ENCODE data around the gene UBE2H.

- no peak for TF ChIP-seq CTCF (IDR thresholded peaks at IDR 0.05)
- TF ChIP-seq TAF1 (IDR thresholded peaks at IDR 0.05; ENCODE audit: borderline replicate concordance, low read depth, low read length) = no peak
- no peak for TF ChIP-seq JUND (IDR thresholded peaks at IDR 0.05)
- no peak for TF ChIP-seq YY1 (IDR thresholded peaks at IDR 0.05; ENCODE audit: low read depth)
- no peak for TF ChIP-seq EZH2phosphoT487 (IDR thresholded peaks at IDR 0.05; ENCODE audit: borderline replicate concordance, low read depth)
- TF ChIP-seq, protein P1, sequence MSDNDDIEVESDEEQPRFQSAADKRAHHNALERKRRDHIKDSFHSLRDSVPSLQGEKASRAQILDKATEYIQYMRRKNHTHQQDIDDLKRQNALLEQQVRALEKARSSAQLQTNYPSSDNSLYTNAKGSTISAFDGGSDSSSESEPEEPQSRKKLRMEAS (IDR thresholded peaks at IDR 0.05; ENCODE audit: low read depth) = no peak
- no peak for TF ChIP-seq EP300 (IDR thresholded peaks at IDR 0.05; ENCODE audit: borderline replicate concordance in 1 of 2, low read depth in 1 of 2, low read length in 1 of 2)
- no peak for TF ChIP-seq TEAD4 (IDR thresholded peaks at IDR 0.05; ENCODE audit: borderline replicate concordance, insufficient read depth)
- no peak for TF ChIP-seq RFX5 (IDR thresholded peaks at IDR 0.05; ENCODE audit: low read length)
- TF ChIP-seq NFIC (IDR thresholded peaks at IDR 0.05; ENCODE audit: borderline replicate concordance) = no peak
- TF ChIP-seq, protein P2, sequence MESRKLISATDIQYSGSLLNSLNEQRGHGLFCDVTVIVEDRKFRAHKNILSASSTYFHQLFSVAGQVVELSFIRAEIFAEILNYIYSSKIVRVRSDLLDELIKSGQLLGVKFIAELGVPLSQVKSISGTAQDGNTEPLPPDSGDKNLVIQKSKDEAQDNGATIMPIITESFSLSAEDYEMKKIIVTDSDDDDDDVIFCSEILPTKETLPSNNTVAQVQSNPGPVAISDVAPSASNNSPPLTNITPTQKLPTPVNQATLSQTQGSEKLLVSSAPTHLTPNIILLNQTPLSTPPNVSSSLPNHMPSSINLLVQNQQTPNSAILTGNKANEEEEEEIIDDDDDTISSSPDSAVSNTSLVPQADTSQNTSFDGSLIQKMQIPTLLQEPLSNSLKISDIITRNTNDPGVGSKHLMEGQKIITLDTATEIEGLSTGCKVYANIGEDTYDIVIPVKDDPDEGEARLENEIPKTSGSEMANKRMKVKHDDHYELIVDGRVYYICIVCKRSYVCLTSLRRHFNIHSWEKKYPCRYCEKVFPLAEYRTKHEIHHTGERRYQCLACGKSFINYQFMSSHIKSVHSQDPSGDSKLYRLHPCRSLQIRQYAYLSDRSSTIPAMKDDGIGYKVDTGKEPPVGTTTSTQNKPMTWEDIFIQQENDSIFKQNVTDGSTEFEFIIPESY (IDR thresholded peaks at IDR 0.05; ENCODE audit: borderline replicate concordance, low read depth) = no peak
- no peak for TF ChIP-seq RCOR1 (IDR thresholded peaks at IDR 0.05; ENCODE audit: low read length)
- no peak for TF ChIP-seq TCF12 (IDR thresholded peaks at IDR 0.05)
Observed at GRCh38 chr7:129781928-129782817, 170.6 kb downstream of the UBE2H start.

Data from SK-N-SH (cell line).